Stimulated activated CD4-positive, alpha-beta T cell treated with anti-CD3 and anti-CD28 coated beads, Interleukin-1b, Interleukin-23, amount 100 ng/mL, for 1 hour (primary cell): Measurements from ENCODE around the gene CCBE1.

Experiments used
- DNase-seq, 2 donors: peaks; one replicate each; pipeline ENCODE4 v3.0.0-alpha.2; 2020; ENCODE audit warnings: low read depth in 2 of 2

The CCBE1 gene

DNA sequence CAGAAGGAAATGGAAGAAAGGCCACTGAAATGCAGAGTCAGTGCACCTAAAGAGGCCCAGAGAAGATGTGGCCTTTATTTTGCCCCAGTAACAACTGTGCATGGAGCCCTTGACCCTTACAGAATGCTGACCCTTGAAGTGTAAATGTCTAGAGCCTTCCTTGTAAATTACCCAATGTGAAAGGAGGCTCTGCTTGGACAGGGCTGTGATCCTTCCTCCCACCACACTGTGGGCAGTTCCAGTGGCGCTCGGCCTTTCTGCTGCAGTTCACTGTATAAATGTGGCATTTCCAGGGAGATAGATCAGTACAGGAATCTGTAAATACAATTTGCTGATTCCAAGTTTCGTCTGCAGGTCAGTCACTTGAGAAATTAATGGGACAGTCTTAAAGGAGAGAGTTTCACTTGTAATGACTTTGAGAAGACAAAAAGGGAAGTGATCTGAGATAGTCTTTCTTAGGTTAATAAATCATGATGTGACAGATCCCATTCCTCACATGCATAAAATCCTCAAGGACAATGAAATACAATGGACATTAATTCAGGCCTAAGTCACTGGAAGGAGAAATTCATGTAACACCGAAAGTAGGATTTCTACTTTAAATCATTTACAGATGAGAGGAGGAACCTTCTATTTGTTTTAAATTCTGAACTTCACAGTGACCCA, 204.3 kb downstream of the CCBE1 start:
- no peak for DNase-seq

DNA sequence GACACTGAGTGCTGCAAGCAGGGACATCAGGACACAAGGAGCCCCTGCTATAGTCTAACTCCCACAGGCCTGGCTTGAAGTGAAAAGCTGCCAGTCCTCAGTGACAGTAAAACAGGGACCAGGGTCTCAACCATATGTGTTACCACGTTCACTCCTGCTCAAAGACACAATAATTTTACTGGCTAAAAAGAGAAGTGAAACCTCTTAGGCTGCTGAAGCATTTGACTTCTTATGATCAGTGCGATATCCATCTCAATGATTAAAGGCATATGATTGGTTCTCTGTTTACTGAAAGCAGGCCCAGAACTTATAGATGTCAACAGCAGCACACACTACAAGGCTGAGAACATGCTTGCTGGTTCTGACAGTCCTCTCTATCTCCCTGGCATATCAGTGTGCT, 208.3 kb downstream of the CCBE1 start:
- no peak for DNase-seq

DNA sequence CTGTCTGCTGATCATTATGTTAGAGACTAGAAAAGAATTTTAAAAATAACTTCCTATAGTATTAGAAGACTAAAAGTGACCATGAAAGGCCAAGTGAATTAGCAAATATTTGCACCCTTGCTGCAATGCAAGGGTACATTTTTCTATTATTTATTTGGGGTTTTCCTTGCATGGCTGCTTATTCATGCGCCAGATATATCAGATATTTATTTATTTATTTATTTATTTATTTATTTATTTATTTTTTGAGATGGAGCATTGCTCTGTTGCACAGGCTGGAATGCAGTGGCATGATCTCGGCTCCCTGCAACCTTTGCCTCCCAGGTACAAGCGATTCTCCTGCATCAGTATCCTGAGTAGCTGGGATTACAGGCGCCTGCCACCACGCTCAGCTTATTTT, 211.8 kb downstream of the CCBE1 start:
- no peak for DNase-seq

DNA sequence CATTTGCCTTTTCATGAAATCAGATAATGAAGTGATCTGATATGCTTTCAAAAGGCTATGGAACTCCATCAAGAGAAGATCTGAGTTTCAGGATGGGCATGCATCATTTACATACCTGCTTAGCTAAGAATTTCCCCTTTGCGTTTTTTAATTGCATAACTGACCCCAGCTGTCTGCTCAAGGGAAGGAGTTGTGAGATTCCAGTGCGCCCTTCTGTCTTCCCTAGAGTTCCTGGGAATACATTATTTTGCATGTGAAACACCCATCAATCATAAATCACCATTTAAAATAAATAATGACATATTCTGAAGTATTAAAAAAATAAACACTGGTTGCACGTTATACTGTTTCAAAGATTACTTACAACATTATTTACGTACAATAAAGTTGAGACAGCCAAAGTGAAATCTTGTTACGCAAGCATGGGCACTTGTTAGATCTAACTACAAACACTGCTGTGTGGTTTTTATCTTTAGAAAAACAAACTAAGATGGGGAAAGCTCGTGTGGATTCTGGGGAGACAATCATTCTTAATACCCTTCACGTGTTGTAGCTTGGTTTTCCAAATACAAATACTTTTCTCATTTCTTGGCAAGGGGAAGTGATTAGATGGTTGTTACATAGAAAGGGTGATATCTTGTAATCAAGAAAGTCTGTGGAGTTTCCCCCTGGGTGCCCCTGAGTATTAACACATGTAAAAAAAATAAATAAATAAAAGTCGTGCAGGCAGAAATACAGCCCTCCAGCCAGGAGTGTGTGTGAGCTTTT, 212.5 kb downstream of the CCBE1 start:
- DNase-seq: no peak

DNA sequence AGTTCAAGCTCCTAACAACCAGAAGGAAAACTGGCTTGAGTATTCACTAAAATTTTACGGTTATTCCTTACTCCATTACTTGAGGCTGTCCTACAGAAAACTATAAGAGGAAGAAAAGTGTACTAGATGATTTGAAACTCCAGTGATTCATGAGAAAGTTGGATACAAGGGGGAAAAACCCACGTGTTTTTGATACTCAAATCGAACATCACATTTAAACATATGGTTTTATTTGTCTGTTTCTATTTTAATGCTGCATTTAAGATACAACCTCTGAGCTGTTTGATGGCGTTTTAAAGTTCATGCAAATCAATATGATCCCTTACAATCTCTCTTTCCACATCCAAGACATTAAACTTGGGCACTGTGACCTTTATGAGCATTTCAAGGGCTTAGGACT, 213.1 kb downstream of the CCBE1 start:
- no peak for DNase-seq

DNA sequence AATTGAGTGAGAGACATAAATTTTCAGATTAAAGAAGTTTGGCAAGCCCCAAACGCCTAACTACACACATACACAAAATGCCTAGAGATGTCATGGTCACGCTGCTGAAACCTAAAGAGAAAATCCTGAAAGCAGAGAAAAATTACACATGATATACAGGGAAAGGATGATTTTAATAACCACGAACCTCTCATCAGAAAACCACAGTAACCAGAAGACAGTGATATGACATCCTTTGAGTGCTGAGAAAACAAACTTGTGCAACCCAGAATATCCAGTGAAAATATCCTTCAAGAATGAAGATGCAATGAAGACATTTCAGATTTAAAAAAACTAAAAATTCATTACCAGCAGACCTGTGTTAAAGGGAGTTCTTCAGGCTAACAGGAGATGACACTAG, 215.8 kb downstream of the CCBE1 start:
- no peak for DNase-seq

DNA sequence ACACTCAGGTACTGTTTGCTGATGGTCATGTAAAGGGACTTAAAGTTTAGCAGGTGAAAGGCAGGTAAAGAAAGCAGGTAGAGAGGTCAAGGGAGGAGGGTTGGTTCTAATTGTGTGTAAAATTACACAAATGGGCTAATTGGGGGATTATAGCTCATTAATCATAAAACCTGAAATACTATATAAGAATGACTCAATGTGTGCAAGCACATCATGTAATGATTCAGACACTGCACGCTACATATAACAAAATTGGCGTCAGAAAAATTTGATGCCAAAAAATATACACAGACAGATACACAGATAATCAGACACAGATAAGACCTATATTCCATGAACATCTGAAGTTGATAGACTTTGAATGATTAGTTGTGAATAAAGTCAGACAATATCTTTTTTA, 217.4 kb downstream of the CCBE1 start:
- DNase-seq: no peak

DNA sequence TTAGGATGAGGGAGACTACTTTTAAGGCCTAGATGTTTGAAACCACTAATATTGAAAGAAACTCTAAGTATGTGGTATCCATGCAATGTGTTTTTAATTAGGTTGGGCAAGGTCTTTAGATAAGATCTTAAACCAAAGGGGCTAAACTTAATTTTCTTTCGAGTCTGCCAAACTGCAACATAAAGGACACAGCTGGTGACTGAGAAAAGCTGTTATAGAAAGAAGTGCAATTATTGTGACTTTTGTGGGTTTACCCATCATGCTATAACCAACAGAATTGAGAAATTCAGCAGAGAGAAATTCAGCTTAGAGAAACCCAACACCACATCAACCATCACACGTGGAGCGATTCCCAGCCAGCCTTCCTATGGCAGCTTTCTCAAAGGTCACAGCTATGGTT, 218.6 kb downstream of the CCBE1 start:
- DNase-seq: no peak

DNA sequence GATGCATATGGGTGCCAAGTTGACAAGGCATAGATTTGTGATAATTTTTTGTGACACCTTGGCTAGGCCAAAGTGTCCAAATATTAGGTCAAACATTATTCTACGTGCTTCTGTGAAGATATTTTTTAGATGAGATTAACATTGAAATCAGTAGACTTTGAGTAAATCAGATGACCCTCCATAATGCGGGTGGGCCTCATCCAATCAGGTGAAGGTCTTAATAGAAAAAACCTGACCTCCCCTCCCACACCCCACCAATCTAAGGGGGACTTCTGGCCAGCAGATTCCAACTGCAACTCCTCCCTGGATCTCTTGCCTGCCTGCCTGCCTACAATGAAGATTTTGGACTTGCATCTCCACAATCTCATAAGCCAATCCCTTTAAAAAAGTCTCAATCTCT, 219.4 kb downstream of the CCBE1 start:
- DNase-seq: no peak

DNA sequence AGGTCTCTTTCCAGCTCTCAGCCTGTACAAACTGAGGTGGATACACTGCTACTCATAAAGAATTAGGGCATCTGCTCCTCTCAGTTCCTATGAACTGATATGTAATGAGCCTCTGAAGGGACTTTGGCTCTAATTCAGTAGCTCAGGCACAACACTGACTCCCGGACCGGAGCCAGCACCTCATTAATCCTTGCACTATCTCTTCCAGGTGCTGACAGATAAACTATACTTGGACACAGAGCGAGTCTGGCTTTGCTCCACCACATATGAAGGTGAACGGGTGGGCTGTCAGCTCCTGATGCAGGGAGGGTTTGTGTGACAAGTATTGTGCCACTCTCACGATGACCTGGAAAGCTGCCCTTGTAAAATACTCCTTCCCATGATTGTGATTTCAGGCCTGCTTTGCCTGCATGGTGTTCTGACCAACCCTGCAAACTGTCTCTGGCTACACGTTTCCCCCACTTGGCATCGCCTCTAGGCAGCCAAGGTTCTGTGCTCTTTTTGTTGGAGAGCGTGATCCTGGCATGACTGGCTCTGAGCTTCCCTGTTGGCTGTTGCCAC, 226.6 kb downstream of the CCBE1 start:
- DNase-seq: no peak

DNA sequence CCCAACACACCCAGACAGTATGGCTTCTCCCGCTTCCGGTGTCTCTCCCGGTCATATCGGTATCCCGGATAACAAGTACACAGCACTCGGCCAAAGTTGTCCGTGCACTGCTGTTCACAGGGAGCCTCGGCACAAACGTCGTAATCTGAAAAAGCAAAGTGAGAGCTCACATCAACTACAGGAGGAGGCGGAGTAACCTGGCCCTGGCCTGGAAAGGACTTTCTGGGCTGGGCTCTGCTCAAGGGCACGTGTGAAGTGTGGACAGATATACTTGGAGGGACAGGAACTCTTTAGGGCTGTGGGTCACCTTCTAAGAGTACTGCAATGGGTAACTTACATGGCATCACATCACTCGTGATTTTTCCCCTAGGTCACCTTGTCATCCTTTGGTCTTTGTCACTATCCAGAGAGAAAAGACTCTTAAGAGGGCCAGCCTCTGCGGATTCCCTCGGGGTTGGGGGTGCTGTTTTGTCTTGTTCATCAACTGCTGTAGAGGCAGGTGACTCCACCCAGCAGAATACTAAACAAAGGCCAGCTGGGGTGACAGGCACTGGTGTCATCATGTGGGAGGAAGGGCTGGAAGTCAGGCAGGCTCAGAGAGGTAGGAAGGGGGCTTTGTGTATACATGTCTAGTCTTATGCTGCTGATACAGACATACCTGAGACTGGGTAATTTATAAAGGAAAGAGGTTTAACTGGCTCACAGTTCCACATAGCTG, 227.6 kb downstream of the CCBE1 start:
- no peak for DNase-seq

DNA sequence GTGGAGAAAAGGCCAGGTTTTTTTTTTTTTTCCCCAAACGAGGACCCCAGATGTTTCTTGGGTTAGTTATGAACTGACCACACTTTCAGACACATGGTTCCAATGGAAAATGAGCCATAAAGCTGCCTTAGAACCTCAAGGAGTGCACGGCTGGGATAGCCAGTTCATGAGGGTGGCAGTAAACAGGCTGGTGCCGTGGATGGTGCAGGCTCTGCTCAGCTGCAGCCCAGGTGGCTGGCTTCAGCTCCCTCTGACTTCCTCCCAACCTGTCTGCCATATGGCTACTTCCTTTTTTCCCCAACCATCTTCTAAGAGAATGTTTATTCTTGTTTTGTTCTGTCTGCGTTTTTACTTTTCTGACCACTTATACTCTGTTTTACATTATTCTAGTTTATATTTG, 228.4 kb downstream of the CCBE1 start:
- no peak for DNase-seq

DNA sequence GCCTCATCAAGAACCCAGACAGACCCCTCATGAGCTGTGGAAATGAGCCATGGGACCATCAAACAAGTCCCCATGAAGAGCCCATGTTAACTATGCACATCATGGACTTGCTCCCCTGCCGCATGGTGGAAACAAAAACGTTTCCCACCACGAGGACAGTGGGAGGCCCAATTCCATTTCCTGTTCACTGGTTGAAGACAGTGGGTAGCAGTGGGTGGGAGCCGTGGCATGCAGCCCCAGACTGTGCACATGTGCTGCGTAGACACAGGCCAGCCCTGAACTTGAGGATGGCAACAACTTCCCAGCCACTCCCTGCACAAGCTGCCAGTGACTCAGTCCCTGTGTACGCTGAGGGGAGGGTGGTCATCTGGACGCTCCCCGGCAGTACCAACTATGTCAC, 229.7 kb downstream of the CCBE1 start:
- DNase-seq: no peak

DNA sequence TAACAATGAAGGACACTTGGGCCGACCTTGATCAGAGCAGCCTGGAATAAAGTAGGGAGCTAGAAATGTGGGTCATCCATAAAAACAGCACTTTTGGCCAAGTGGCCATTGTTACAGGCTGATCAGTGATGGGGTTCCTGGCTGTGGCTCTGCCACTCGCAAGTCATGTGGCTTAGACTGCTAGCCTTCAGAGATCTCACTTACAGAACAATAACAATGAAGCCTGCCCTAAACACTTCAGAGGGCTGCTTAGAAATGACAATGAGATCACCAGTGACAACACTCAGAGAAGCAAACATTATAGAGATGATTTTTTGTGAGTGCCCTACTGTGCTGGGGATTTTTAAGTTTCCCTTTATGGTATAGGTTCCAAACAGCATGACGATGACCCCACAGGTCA, 230.2 kb downstream of the CCBE1 start:
- DNase-seq: no peak

DNA sequence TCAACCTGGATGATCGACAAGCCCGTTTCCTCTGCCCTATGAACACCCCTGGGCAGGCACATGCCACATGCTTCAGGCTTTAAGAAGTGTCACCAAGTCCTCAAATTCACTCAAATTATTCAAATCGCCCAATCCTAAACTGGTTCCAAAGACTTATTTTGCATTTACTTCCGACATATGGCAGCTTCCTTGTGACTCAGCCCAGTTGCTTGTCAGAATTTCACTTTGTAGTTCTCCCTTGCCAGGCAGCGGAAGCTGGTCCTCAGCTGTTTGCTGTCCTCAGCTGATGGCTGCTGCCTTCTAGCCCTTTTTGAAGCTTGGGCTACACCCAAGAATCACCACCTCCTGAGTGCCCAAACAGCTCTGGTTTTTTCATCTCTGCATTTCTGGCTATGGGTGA, 232.7 kb downstream of the CCBE1 start:
- DNase-seq: no peak

DNA sequence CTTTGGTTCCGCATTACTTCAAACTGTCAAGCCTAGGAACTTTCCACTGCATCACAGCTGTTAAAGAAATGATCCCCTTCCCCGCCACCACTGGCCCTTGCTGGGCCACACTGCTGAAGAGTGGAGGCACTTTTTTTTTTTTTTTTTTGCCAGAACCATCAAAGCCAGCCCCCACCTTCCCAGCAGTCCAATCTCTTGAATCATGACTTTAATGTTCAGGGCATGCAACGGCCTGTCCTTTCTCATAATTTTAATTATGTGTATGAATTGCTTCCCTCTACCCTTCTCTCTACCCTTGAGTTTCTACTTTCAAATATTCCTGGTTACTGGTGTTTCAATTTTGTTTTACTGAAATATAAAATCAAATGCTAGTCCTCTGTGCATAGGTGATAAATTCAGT, 236.1 kb downstream of the CCBE1 start:
- DNase-seq: no peak

DNA sequence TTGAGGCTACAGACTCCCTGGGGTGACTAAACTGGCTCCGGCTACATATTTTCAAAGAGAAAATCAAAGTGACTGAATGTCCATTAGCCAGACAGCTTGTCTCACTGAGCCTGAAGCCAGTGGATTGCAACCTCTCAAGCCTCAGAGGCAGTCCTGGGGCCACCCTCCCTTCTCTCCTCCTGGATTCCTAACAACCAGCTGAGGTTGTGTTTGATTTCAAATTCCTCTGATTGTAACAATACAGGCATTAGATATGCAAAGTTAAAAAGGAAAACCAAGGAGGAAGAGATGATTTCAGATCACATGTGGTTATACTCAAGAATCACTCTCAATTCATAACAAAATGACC, 237.2 kb downstream of the CCBE1 start:
- no peak for DNase-seq

DNA sequence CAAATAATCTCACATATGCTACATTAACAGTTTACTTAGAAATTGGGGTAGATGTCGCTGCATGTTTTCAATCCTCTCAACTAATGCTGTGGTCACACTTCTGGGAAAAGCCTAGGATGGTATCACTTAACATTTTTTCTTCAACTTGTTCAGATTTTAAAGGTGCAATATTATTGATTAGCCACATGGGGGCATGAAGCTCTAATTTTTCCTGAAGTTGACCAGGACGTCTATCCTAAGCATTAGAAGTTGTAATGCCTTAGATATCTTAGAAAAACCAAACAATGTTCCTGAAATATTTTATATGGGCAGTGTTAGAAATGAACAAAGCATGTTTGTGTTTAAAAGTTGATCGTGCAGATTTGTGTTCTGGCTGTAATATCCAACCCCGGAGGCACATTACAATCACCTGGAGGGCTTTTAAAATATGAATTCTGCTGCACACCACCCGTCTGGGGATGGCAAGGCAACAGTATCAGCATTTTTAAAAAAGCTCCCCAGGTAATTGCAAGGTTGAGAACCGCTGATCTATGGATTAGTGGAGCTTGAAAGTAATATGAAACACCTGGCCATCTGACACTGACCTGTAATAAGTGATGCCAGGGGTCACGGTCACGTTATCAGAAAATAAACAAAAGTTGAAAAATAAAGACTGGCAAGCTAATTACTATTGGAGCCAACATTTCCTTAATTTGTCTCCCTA, 237.7 kb downstream of the CCBE1 start:
- no peak for DNase-seq

DNA sequence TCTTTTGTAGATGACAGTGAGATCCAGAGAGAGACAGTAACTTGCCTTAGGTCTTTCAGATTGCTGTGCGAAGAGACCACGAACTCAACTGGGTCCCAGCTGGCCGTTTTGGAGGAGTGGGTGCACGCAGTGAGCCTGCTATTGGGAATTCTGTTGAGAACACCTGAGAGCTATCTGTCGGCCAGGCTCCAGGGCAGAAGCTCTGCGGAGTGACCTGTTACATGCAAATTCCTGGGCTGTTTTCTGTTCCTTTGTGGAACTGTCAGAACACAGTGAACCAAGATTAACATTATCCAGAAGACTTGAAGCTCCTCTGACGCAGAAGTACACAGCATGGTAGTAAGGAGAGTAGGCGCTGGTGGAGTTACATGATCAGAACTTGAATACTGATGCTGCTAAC, 238.6 kb downstream of the CCBE1 start:
- DNase-seq: no peak

DNA sequence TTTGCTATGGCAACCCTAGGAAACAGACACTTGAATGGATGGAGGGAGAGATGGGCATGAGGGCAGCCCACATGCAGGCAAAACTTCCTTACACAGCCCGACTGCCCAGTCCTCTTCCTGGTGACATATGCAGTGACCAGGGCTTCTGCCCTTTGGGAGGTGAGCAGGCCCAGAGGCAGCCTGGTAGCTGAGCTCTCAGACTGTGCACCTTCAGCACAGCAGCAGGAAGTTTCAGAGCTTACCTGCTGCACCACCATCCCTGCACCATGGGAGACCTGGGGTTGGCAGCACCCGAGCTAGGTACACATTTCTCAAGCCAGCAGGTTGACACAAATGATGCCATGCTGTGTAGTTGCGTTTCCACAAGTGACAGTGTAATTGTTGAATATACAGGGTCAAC, 240.6 kb downstream of the CCBE1 start:
- DNase-seq: no peak

DNA sequence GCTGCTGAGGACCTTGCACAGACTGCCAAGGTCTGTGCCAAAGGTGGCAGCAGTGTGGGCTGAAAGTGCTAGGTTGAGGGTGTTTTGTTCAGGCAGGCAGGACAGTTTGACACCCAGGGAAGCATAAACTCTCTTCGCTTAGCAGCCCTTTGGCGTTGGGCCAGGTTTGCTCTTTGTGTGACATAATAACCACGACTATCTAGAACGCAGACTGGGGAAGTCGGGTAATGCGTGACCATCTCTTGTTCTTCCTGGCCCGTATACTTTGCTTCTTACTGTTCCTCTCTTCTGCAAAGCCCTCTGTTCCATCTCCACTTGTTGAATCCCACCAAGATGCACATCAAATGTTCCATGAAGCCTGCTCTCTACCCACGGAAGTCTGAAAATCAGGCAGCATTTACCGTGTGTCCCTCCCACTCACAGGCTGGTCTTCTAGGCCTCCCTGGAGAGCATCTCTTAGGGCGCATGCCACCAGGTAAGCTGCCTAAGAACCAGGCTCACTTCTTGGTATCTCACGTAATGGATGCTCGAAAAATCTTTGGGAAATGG, 241.4 kb downstream of the CCBE1 start:
- no peak for DNase-seq
